GM15510 (cell line): Measurements from ENCODE around the gene BSG.

Experiments used
- POLR2A ChIP-seq: IDR thresholded peaks from 3 replicates; pipeline ENCODE4 v1.6.1; 2011; ENCODE audit warnings: borderline replicate concordance; ENCODE audit not compliant: insufficient read length; ENCODE audit errors: extremely low read depth

BSG gene

DNA sequence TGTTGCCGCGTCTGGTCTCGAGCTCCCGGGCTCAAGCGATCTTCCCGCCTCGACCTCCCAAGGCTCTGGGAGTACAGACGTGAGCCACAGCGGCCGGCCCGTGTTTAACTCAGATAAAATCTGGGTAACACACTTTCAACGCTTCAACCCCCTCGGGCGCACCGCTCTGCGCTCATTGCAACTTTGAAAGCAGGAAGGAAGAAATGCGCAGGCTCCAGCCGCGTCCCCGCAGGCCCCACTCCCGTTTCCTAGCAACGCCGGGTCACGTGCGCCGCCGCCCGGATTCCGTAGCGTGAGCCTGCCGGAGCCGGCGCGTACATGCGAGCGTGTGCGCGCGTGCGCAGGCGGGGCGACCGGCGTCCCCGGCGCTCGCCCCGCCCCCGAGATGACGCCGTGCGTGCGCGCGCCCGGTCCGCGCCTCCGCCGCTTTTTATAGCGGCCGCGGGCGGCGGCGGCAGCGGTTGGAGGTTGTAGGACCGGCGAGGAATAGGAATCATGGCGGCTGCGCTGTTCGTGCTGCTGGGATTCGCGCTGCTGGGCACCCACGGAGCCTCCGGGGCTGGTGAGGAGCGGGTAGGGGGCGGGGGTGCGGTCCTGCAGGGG lies at the start of gene BSG:
BSG (plus strand) TSS at position 457 of the 603 bp plus-strand sequence; CDS start at position 496, 39 bp downstream.
- peak; percentile 99 for TF ChIP-seq POLR2A

DNA sequence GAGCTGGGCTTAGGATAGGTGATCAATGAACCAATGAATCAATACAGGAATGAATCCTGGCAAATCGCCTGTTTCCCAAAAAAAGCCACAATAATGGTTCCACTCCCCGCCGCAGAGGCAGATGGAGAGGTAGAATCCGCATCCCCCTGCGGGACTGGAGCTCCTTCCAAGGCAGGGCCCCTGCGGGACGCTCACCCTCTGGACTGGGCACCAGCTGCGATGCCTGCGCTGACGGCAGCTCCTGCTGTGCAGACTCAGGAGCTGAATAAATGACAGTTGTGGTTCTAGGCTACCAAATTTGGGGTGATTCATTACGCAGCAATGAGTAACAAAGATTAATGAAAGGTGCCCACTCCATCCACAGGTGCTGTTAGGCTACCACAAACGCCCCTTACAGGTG lies 49.7 kb upstream of the BSG start:
- TF ChIP-seq POLR2A, result no peak

DNA sequence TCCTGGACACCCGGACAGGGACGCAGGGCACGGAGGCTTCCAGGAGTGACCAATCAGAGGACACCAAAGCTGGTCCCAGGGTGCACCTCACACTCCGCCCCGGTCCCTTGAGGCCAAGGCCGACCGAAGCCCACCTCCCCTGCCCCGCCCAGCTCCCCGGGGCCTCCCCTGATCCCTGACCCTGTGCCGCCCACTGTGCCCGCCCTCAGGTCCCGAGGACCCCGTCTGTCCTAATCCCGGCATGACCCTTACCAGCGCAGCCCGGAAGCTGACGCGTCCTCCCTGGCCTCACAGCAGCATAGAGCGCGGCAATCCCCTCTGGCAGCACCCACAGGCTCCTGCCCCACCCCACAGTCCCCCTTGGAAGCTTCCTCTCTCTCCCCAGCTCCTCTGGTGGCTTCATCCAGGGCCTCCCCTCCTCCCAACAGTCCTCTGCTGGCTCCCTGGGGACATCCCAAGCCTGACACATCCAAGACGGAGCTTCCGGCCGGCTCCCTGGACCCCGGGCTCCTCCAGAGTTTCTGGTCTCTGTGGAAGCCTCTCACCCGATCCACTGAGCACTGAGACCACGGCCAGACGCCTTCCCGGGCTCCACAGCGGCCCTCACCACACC lies 48.2 kb upstream of the BSG start:
- TF ChIP-seq POLR2A, result no peak

DNA sequence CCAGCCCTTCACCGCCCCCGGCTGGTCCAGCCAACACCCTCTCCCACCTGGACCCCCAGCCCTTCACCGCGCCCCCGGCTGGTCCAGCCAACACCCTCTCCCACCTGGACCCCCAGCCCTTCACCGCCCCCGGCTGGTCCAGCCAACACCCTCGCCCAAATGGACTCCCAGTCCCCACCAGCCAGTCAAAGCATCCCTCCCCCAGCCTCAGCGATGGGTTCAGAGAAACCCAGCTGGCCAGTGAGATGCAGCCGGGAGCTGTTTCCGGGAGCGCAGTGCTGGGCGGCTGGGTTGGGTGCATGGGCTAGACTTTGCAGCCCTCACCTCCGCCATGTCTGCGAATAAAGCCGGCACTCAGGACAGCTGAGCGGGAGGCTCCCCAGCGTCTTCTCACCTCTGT lies 47.4 kb upstream of the BSG start:
- TF ChIP-seq POLR2A, result no peak

DNA sequence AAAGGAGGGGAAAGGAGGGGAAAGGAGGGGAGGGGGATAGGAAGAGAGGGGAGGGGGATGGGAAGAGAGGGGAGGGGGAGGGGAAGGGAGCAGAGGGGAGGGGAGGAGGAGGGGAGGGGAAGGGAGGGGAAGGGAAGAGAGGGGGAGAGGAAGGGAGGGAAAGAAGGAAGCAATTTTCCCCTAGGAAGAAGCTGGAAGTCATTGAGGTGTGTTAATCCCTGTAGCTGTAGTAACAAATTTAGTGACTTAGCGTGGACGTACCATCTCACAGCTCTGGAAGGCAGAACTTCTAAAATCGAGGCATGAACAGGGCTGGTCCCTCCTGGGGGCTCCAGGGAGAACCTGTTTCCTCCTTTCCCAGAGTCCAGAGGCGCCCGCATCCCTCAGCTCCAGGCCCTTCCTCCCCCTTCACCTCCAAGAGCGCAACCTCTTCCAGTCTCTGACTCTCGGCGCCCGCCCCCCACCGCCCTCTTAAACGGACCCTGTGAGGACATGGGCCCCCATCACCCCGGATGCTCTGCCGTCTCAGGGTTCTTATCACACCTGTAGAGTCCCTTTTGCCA lies 46.5 kb upstream of the BSG start:
- TF ChIP-seq POLR2A, result no peak

DNA sequence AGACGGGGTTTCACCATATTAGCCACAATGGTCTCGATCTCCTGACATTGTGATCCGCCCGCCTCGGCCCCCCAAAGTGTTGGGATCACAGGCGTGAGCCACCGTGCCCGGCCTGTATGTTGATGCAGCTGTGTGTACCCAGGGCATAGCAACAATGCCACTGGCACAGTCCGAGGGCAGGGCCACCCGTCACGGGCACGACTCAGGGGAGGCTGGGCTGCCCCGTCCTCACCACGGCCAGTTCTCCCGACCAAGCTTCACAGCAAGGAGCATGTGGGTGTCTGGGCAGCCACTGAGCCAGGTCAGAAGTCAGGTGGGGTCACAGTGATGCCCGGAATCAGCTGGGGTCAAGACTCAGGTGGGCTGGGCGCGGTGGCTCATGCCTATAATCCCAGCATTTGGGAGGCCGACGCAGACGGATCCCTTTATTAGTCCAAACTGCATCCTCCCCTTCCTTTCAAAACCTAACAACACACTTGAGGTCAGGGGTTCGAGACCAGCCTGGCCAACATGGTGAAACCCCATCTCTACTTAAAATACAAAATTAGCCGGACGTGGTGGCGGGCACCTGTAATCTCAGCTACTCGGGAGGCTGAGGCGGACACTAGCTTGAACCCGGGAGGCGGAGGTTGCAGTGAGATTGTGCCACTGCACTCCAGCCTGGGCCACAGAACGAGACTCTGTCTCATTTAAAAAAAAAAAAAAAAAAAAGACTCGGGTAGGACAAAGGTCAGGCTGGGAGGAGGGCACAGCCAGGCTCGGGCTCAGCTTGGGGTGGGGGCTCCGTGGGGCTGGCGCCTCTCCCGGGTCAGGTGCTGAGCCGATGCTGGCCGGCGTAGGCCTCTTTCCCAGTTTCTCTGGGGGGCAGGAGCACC lies 42.0 kb upstream of the BSG start:
- TF ChIP-seq POLR2A, result no peak

DNA sequence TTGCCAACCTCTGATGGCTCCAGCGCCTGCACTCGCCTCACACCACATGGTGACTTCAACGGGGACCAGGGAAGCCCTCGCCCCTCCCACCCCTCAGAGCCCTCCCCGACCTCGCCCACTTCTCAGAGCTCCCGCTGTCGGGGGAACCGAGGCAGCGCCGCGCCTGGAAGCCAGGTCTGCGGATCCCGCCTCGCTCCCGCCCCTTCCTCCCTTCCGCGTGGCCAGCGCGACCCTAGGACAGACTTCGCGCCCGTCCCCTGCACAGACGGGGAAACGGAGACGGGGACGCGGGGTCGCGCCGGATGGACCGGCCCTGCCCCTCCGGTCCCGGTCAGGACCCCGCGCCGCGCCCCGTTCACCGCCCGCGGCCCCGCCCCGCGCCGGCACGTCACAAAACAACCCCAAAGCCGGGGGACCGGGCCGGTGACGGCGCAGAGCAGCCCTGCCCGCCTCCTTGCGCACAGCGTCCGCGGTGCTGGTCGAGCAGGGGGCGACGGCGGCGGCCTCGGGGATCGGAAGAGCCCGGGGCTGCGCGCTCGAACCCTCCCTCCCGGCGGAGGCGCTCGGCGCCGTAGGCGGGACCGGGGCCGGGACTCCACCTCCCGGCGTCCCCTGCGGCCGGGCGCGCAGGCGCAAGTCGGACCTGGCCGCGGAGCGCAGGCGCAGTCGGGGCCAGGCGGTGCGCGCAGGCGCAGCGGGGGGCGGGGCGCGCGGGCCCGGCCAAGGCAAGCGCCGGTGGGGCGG lies 41.2 kb upstream of the BSG start:
- no peak for TF ChIP-seq POLR2A

DNA sequence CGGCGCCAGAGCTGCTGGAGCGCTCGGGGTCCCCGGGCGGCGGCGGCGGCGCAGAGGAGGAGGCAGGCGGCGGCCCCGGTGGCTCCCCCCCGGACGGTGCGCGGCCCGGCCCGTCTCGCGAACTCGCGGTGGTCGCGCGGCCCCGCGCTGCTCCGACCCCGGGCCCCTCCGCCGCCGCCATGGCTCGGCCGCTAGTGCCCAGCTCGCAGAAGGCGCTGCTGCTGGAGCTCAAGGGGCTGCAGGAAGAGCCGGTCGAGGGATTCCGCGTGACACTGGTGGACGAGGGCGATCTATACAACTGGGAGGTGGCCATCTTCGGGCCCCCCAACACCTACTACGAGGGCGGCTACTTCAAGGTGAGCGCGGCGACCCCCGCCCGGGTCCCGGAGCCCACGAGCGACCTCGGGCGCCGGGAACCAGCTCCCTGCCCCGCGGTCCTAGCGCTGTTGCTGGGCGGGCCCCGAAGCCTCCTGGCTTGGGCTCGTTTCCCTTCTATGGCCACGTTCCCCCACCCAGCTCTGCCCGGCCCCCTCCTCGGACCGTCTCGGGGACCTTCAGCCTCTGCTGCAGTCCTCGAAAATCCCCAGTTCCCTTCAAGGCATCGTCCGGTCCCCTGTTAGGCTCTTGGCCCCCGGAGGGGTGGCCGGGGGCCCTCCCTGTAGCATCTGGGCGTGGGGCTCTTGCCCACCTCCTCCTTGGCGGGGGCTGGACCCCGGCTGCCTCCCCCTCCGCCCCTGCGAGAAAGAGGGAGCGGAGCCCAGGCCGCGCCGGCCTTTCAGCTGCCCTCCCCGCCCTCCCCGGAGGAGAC lies 40.4 kb upstream of the BSG start, which contains the start of gene CDC34:
CDC34 (plus strand) TSS at position 8 of the 808 bp plus-strand sequence; CDS start at position 180, 172 bp downstream.
- TF ChIP-seq POLR2A, result peak; percentile 90

DNA sequence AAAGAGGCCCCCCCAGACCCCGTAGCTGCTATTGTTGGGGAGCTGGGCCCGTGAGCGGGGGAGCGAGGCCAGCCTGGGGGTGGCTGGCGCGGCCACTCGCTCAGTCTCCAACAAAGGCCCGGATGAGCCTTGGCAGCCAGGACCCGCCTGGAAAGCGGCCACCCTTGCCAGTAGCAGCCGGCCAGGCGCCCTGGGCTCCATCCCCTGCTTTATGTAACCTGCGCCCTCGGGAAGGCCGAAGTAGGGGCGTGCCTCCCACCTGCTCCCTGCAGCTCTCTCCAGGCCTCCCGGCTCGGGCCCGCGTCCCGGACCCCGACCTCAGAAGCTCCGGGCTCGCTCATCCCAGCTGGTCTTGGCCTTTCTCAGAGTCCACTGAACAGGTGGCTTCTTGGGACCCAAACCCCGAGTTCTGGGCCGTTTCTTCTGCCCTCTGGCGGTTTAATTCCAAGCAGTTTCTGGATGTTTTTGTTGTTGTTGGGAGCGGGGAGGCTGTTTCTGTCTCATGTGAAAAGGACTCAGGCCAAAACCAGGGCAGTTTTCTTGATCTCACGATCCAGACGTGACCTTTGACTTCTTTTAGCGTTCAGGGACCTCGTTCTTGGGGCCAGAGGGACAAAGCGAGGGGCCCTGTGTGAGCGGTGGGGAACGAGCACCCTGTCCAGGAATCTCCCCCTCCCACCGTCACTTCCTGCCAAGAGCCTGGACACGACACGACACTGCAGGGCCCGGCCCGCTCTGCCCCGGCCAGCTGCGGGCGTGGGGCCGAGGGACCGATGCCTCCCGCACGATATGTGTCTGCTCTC lies 39.6 kb upstream of the BSG start:
- TF ChIP-seq POLR2A, result no peak

DNA sequence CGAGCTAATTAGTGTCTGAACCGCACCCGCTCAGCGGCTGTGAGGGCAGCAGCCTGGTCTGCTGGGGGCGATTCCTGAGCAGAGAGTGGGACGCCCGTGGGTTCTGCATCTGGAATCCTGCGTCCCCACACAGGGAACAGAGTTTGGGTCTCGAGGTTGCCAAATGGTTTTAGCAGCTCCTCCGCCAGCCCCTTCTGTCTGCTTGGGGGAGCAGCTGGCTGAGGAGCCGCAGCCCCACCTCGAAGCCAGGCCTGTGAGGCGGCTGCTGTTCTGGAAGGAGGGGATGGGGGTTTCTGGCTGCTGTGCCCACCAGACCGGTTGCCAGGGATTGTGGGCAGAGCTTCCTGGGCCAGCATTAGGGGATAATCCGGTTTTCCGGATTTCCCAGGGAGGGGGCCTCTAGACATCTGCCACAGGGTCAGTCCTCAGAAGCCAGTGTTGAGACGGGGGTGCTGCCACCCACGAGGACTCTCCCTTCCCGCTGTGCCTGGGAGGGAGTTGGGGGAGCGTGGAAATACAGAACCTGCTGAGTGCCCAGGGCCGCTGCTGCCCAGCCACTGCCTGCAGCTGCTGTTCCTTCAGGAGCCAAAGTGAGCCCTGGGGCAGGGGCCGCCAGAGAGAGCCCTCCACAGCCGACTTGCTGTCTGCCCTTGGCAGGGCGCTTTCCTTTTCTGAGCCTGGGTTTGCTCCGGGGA lies 38.9 kb upstream of the BSG start:
- TF ChIP-seq POLR2A, result no peak

DNA sequence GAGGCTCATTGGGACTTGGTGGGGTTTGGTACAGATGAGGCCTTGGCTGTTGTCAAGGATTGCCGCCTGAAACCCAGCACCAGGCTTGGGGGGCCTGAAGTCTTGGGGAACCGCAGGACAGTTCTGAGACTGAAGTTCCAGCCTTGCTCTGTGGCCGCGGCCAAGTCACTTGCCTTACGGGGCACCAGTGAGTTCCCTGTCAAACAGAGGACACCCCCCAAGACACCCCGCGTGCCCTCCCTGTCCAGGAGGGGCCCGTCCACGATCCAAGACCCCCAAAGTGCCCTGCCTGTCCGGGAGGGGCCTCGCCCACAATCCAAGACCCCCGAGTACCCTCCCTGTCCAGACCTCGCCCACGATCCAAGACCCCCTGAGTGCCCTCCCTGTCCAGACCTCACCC lies 38.3 kb upstream of the BSG start:
- no peak for TF ChIP-seq POLR2A
